ENCODE measurements around the gene MRPL44.
A peak's percentile ranks its signal among the peaks of the same experiment; 100 is the strongest.

Gene MRPL44

DNA sequence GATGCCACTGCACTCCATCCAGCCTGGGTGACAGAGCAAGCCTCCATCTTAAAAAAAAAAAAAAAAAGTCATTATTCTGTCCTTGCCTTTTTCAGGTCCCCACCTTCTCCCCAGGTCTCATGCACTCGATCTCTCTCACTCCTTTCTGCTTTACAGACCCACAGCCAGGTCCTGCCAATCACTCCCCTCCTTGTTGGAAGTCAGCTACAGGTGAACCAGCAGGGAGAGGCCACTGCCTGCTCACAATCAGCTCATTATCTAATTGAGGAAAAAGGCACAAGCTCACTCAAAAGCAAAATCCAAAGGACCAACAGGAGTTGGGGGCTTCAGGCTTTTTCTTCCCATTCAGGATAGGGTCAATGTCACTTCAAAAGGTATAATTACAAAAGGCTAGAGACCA is 14.1 kb upstream of the MRPL44 start:
- no peaks in the 10 kb centered on the region for H3K9me3 Mint-ChIP-seq
- peak overlapping the region; percentile 96 to 98 (median 97) for H3K4me3 Mint-ChIP-seq
- H3K27me3 Mint-ChIP-seq (ENCODE audit: low read depth) = no peaks in the 10 kb centered on the region
- peaks cover 17% of the 10 kb centered on the region for H3K36me3 Mint-ChIP-seq (ENCODE audit: low read depth)
- peaks cover 39% of the 10 kb centered on the region for H3K4me1 Mint-ChIP-seq
- TF ChIP-seq, protein P1, sequence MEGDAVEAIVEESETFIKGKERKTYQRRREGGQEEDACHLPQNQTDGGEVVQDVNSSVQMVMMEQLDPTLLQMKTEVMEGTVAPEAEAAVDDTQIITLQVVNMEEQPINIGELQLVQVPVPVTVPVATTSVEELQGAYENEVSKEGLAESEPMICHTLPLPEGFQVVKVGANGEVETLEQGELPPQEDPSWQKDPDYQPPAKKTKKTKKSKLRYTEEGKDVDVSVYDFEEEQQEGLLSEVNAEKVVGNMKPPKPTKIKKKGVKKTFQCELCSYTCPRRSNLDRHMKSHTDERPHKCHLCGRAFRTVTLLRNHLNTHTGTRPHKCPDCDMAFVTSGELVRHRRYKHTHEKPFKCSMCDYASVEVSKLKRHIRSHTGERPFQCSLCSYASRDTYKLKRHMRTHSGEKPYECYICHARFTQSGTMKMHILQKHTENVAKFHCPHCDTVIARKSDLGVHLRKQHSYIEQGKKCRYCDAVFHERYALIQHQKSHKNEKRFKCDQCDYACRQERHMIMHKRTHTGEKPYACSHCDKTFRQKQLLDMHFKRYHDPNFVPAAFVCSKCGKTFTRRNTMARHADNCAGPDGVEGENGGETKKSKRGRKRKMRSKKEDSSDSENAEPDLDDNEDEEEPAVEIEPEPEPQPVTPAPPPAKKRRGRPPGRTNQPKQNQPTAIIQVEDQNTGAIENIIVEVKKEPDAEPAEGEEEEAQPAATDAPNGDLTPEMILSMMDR (IDR thresholded peaks at IDR 0.05; ENCODE audit: unreplicated experiment in 3 of 3) = no peak
- peak overlapping the region; percentile 94 to 96 (median 96) for H3K27ac Mint-ChIP-seq

DNA sequence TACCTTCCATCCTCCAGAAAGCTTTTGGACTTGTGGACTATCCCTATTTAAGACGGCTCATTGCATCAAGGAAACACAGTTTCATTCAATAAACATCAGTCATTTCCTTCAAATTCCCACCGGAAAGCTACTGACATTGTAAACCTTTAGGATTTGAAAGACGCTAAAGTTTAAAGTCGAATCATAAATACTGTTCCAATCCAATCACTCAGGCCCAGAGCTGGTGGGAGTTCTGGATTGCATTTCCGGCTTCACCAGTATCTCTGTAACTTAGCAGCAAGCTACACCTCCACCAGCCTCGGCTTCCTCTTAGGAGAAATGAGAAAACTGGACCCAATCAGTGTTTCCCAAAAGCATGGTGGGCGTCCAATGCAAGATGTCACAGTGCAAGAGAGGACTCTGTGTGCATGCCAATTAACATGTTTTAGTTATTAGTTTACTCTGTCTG is 13.7 kb upstream of the MRPL44 start:
- Mint-ChIP-seq H3K27ac (peak overlapping the region; percentile 94 to 96 (median 96)), H3K27me3 (ENCODE audit: low read depth) (no peaks in the 10 kb centered on the region), H3K36me3 (ENCODE audit: low read depth) (peaks cover 17% of the 10 kb centered on the region), H3K4me3 (peak overlapping the region; percentile 96 to 98 (median 97)), H3K4me1 (peaks cover 39% of the 10 kb centered on the region), H3K9me3 (no peaks in the 10 kb centered on the region)
- TF ChIP-seq, protein P1 (IDR thresholded peaks at IDR 0.05; ENCODE audit: unreplicated experiment in 3 of 3) = no peak

DNA sequence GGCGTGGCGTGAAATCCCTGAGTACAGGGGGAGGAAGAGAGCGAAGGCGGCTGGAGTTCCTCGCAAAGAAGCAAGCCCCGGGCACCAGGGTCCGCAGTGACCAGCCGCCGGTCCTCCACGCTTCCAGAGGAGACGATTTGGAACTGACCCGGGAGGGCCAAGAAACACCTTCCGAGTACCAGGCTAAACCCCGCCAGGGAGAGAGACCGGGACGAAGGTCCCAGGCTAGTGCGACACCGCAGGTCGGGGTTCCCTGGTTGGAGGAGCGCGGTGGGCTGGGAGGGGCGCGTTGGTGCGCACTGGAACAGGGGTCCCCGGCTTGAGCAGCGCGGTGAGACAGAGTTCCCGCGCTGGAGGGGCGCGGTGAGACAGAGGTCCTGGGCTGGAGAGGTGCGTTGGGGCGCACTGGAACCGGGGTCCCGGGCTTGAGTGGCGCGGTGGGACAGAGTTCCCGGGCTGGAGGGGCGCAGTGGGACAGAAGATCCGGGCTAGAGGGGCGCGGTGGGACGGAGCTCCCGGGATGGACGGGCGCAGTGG is 13.0 kb upstream of the MRPL44 start:
- no peaks in the 10 kb centered on the region for H3K27me3 Mint-ChIP-seq (ENCODE audit: low read depth)
- H3K4me1 Mint-ChIP-seq = peaks cover 39% of the 10 kb centered on the region
- no peaks in the 10 kb centered on the region for H3K9me3 Mint-ChIP-seq
- peak overlapping the region; percentile 94 to 96 (median 96) for H3K27ac Mint-ChIP-seq
- peaks cover 14% of the 10 kb centered on the region for H3K36me3 Mint-ChIP-seq (ENCODE audit: low read depth)
- H3K4me3 Mint-ChIP-seq = peak overlapping the region; percentile 96 to 98 (median 97)
- TF ChIP-seq, protein P1 (IDR thresholded peaks at IDR 0.05; ENCODE audit: unreplicated experiment in 3 of 3) = no peak

DNA sequence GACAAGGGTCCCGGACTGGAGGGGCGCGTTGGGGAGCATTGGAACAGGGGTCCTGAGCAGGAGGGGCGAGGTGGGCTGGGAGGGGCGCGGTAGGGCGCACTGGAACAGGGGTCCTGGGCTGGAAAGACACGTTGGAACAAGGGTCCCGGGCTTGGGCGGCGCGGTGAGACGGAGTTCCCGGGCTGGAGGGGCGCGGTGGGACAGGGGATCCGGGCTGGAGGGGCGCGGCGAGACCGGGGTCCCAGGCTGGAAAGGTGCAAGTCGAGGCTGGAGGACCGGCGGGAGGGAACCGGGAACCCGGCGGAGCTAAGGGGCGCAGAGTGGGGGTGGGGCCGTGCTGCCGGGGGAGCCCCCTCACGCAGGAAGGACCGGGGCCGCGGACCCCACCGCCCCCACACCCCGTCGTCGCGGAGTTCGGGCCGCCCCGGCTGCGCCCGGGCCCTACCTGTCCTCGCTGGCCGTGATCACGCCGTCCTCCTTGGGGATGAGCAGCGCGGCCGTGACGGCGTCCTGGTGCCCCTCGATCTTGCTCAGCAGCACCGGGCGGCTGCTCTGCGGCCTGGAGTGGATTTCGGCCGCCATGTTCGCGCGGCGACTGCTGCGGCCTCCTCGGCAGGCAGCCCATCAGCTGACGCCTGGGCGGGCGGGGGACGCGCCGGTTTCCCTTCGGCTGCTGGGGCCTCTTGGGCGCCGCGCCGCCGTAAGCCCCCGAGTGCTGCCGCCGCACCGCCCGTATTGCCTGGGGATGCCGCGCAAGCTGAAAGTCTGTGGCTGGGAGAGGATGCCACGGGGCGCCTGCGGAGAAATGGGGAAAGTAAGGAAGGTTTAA is 12.3 kb upstream of the MRPL44 start, which contains the start of gene WDFY1:
Gene WDFY1 (minus strand): TSS at position 633 of the 829 bp plus-strand sequence. CDS start 51 bp downstream, at position 582.
- peak within 1 kb of the TSS; percentile 96 to 98 (median 97) for H3K4me3 Mint-ChIP-seq

DNA sequence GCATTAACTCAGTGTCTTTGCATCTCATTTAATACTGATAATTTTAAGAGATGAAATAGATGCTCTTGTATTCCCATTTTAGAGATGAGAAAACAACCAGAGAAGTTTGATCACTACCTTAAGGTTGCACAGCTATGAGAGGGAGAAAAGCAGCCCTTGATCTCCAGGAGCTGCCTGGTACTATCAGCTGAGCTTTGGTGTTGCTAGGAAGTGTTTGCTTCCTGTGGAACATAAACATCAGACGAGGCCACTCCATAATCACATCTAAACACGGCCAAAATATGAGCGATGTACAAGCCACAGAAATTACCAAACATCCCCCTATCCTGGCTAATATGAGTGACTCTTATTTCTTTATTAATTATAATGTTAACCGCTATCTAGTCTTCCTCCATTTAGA is 11.5 kb upstream of the MRPL44 start:
- peaks cover 9% of the 10 kb centered on the region for H3K36me3 Mint-ChIP-seq (ENCODE audit: low read depth)
- H3K27me3 Mint-ChIP-seq (ENCODE audit: low read depth) = no peaks in the 10 kb centered on the region
- H3K27ac Mint-ChIP-seq = peak overlapping the region; percentile 34 to 94 (median 67)
- no peaks in the 10 kb centered on the region for H3K9me3 Mint-ChIP-seq
- H3K4me1 Mint-ChIP-seq = peaks cover 42% of the 10 kb centered on the region
- peak overlapping the region; percentile 68 to 82 (median 78) for H3K4me3 Mint-ChIP-seq
- TF ChIP-seq, protein P1 (IDR thresholded peaks at IDR 0.05; ENCODE audit: unreplicated experiment in 3 of 3) = no peak

More for the DNA sequence above, 12.3 kb upstream of the MRPL44 start, which contains the start of gene WDFY1:
- Mint-ChIP-seq H3K9me3 (no peaks in the 10 kb centered on the region), H3K36me3 (ENCODE audit: low read depth) (peaks cover 9% of the 10 kb centered on the region), H3K27ac (peak within 1 kb of the TSS; percentile 94 to 96 (median 96)), H3K4me1 (peaks cover 39% of the 10 kb centered on the region), H3K27me3 (ENCODE audit: low read depth) (no peaks in the 10 kb centered on the region)
- TF ChIP-seq, protein P1 (IDR thresholded peaks at IDR 0.05; ENCODE audit: unreplicated experiment in 3 of 3) = no peak

All from nephron (organoid).